GM23248 (cell line): ENCODE data around the gene PRR23E.

Experiments
- EZH2 ChIP-seq: fragments of 200-600 bp; sonication (generic); IDR thresholded peaks from 2 replicates; pipeline ENCODE4 v1.6.1; 2018; ENCODE audit warnings: antibody characterized with exemption, mild to moderate bottlenecking; ENCODE audit not compliant: insufficient read depth, poor library complexity, severe bottlenecking
- EZH2phosphoT487 ChIP-seq: fragments of 200-600 bp; sonication (generic); IDR thresholded peaks from 2 replicates; pipeline ENCODE4 v1.6.1; 2018; ENCODE audit warnings: antibody characterized with exemption, moderate library complexity, mild to moderate bottlenecking, low read depth; ENCODE audit not compliant: insufficient read depth

GRCh38 chr3:127147291-127147885, 45.5 kb upstream of the PRR23E start:
- TF ChIP-seq EZH2 (no peak), EZH2phosphoT487 (no peak)
